A673 (cell line): ENCODE results near the gene ENOX2. TPM values are rescaled to one million over a fixed set of nuclear protein-coding genes. Genes with fewer than 3 reads are reported as not detected.

Experiments
- BruUV-seq: library from RNA; stranded (reverse); fragments of 400-500 nt; replicated peaks from 2 replicates; lab custom pipeline; 2021; lab: Mats Ljungman, UMichigan
- CTCF ChIA-PET: fragments of 300-600 bp; sonication (Branson Sonifier 250); formaldehyde crosslinking; loops from one replicate; lab custom pipeline; 2022; ENCODE audit warnings: antibody characterized with exemption; lab: Charles Lee
- POLR2A ChIA-PET: fragments of 300-600 bp; sonication (Branson Sonifier 250); formaldehyde crosslinking; loops from one replicate; lab custom pipeline; 2022; ENCODE audit warnings: antibody characterized with exemption; ENCODE audit not compliant: low non-redundant PET; lab: Charles Lee
- DNase-seq: peaks from one replicate; pipeline ENCODE4 v3.0.0-alpha.2; 2015; ENCODE audit warnings: low spot score
- H3K27ac ChIP-seq: fragments of 200-600 bp; sonication (generic); 2 replicates; pipeline ENCODE4 v1.5.1; 2016; ENCODE audit warnings: mixed run types, low read depth, mild to moderate bottlenecking, mixed read lengths, antibody characterized with exemption, low read length; ENCODE audit not compliant: poor library complexity, severe bottlenecking
- H3K27me3 ChIP-seq: fragments of 200-600 bp; sonication (generic); replicated peaks from 2 replicates; pipeline ENCODE4 v1.6.1; 2017; ENCODE audit warnings: mixed run types, low read depth, mild to moderate bottlenecking, mixed read lengths, antibody characterized with exemption, low read length; ENCODE audit not compliant: insufficient read depth, poor library complexity
- H3K36me3 ChIP-seq: fragments of 200-600 bp; sonication (generic); 2 replicates; pipeline ENCODE4 v1.6.1; 2016; ENCODE audit warnings: mixed run types, mild to moderate bottlenecking, mixed read lengths, antibody characterized with exemption, low read length; ENCODE audit not compliant: insufficient read depth, poor library complexity, severe bottlenecking
- H3K4me1 ChIP-seq: fragments of 200-600 bp; sonication (generic); 2 replicates; pipeline ENCODE4 v1.6.1; 2017; ENCODE audit warnings: mixed run types, mild to moderate bottlenecking, mixed read lengths, antibody characterized with exemption, low read length; ENCODE audit not compliant: insufficient read depth, poor library complexity, severe bottlenecking
- H3K4me3 ChIP-seq: fragments of 200-600 bp; sonication (generic); 2 replicates; pipeline ENCODE4 v1.5.1; 2016; ENCODE audit warnings: low read depth, mixed run types, mild to moderate bottlenecking, mixed read lengths, low read length; ENCODE audit not compliant: poor library complexity, severe bottlenecking
- H3K9me3 ChIP-seq: fragments of 200-600 bp; sonication (generic); 2 replicates; pipeline ENCODE4 v1.6.1; 2016; ENCODE audit warnings: mixed run types, low read depth, mild to moderate bottlenecking, mixed read lengths, antibody characterized with exemption, low read length; ENCODE audit not compliant: poor library complexity, severe bottlenecking
- CTCF ChIP-seq: fragments of 300-800, 200-600 bp; sonication (generic); conservative IDR thresholded peaks from 2 replicates; pipeline ENCODE4 v1.5.1; 2017; ENCODE audit warnings: low read depth, mild to moderate bottlenecking, antibody characterized with exemption, low read length, moderate library complexity, mixed read lengths
- EZH2 ChIP-seq: fragments of 200-600 bp; sonication (generic); IDR thresholded peaks from 2 replicates; pipeline ENCODE4 v1.6.1; 2017; ENCODE audit warnings: borderline replicate concordance, low read depth, mild to moderate bottlenecking, mixed read lengths, antibody characterized with exemption, low read length; ENCODE audit not compliant: poor library complexity, severe bottlenecking
- intact Hi-C: fragments of 100-400 bp; cut with micrococcal nuclease; formaldehyde crosslinking; loops from one replicate; pipeline ENCODE4 v1.10.0; 2022; ENCODE audit not compliant: unreplicated experiment
- total RNA-seq: library from RNA; stranded (reverse); gene quantifications from 2 replicates; pipeline ENCODE4 v1.2.3, GENCODE V29; 2021

ENOX2 gene
- total RNA-seq, 1 experiment from 2014 or later = 12.9 TPM

- Histone ChIP-seq H3K4me3 (no peak overlapping the region), H3K27me3 (no peaks in the 10 kb centered on the region), H3K4me1 (no peaks in the 10 kb centered on the region), H3K36me3 (no peaks in the 10 kb centered on the region), H3K27ac (no peak overlapping the region), H3K9me3 (no peaks in the 10 kb centered on the region)
- no TSS peak for BruUV-seq
- TF ChIP-seq CTCF (no peak), EZH2 (no peak)
- intact Hi-C loops = no loop called here
- ChIA-PET POLR2A (no interaction called here), CTCF (no interaction called here)
- no peak for DNase-seq
These were observed 54.2 kb downstream of the ENOX2 start for GRCh38 chrX:130848763-130849162.

- ChIA-PET POLR2A (no interaction called here), CTCF (no interaction called here)
- BruUV-seq = no TSS peak
- Histone ChIP-seq H3K9me3 (no peaks in the 10 kb centered on the region), H3K27ac (no peak overlapping the region), H3K4me3 (no peak overlapping the region), H3K27me3 (no peaks in the 10 kb centered on the region), H3K4me1 (peaks cover 8% of the 10 kb centered on the region), H3K36me3 (no peaks in the 10 kb centered on the region)
- intact Hi-C loops = no loop called here
- TF ChIP-seq CTCF (no peak), EZH2 (no peak)
- DNase-seq = no peak
These were observed 56.3 kb downstream of the ENOX2 start for GRCh38 chrX:130846746-130847145.

- CTCF ChIA-PET = no interaction called here
- H3K4me3 ChIP-seq = no peak overlapping the region
These were observed 61.2 kb downstream of the ENOX2 start for GRCh38 chrX:130841776-130842175.

More at GRCh38 chrX:130841776-130842175, 61.2 kb downstream of the ENOX2 start:
- TF ChIP-seq CTCF (no peak), EZH2 (no peak)
- BruUV-seq = no TSS peak
- Histone ChIP-seq H3K4me1 (peaks cover 14% of the 10 kb centered on the region), H3K9me3 (no peaks in the 10 kb centered on the region), H3K36me3 (no peaks in the 10 kb centered on the region), H3K27ac (no peak overlapping the region), H3K27me3 (no peaks in the 10 kb centered on the region)
- intact Hi-C loops = no loop called here
- POLR2A ChIA-PET = no interaction called here
- peak; percentile 67 for DNase-seq
